Astrocyte (in vitro differentiated cells and primary cell): ENCODE results near the gene KRT72.

Experiments
- EZH2 ChIP-seq: IDR thresholded peaks from 2 replicates; pipeline ENCODE4 v1.6.1; 2012; ENCODE audit warnings: mild to moderate bottlenecking, low read length, inconsistent platforms; ENCODE audit not compliant: insufficient read depth
- TF ChIP-seq, protein P1 (sequence below): IDR thresholded peaks from 2 replicates; pipeline ENCODE4 v1.5.1; 2011; ENCODE audit warnings: low read depth, mild to moderate bottlenecking, inconsistent platforms, low read length, moderate library complexity; ENCODE audit not compliant: insufficient read depth

DNA sequence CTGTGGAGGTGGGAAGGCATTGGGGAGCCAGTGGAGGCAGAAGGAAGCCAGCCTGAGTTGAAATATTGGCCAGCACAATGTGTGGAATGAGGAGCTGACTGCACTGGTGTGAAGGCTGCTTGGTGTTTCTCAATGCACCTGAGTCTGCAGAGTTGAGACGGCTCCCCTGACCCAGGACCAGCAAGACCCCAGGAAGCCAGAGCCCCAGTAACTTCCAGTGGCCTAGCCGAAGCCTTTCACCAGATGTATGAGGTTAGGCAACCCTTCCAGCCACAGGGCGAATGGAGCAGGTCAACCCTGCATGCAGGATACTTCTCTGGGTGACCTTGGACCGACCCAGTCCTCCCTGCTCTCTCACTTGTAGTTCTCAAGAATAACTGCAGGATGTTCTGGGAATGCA lies 30.0 kb upstream of the KRT72 start:
- TF ChIP-seq, protein P1, sequence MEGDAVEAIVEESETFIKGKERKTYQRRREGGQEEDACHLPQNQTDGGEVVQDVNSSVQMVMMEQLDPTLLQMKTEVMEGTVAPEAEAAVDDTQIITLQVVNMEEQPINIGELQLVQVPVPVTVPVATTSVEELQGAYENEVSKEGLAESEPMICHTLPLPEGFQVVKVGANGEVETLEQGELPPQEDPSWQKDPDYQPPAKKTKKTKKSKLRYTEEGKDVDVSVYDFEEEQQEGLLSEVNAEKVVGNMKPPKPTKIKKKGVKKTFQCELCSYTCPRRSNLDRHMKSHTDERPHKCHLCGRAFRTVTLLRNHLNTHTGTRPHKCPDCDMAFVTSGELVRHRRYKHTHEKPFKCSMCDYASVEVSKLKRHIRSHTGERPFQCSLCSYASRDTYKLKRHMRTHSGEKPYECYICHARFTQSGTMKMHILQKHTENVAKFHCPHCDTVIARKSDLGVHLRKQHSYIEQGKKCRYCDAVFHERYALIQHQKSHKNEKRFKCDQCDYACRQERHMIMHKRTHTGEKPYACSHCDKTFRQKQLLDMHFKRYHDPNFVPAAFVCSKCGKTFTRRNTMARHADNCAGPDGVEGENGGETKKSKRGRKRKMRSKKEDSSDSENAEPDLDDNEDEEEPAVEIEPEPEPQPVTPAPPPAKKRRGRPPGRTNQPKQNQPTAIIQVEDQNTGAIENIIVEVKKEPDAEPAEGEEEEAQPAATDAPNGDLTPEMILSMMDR, result no peak
- TF ChIP-seq EZH2, result no peak
